Natural killer cell treated with Interleukin-12 subunit alpha and Interleukin-12 subunit beta and Interleukin-15 and Interleukin-18, amount 100 ng/mL, for 72 hours (primary cell): Measurements from ENCODE around the gene FBLN1. TPM values are rescaled to one million over a fixed set of nuclear protein-coding genes. Genes with fewer than 3 reads are reported as not detected.

Experiments
- ATAC-seq, 2 donors: fragments of 150-1000 bp; cut with Tn5 transposase in 1 of 2; sonication (Bioruptor Pico), chemical (Tn5 transposase) in 1 of 2; 2 replicates each; pipeline ENCODE4 v1.10.0; 2021
- DNase-seq: peaks from one replicate; pipeline ENCODE4 v3.0.0; 2022; ENCODE audit warnings: low spot score
- H3K27ac Mint-ChIP-seq, 2 donors: 1 replicate in 1 of 2; 2 replicates in 1 of 2; pipeline ENCODE4 v1.8.0; 2022; ENCODE audit warnings: mixed read lengths in 2 of 2, mild to moderate bottlenecking in 1 of 2, moderate library complexity in 1 of 2
- H3K27me3 Mint-ChIP-seq, 2 donors: 1 replicate in 1 of 2; 2 replicates in 1 of 2; pipeline ENCODE4 v1.8.0; 2022; ENCODE audit warnings: mixed read lengths in 2 of 2
- H3K36me3 Mint-ChIP-seq: one replicate; pipeline ENCODE4 v1.8.0; 2022; ENCODE audit warnings: mixed read lengths
- H3K4me1 Mint-ChIP-seq, 2 donors: 1 replicate in 1 of 2; 2 replicates in 1 of 2; pipeline ENCODE4 v1.8.0; 2022; ENCODE audit warnings: low read depth in 2 of 2, mixed read lengths in 2 of 2, mild to moderate bottlenecking in 1 of 2
- H3K4me3 Mint-ChIP-seq: one replicate; pipeline ENCODE4 v1.8.0; 2022; ENCODE audit warnings: mixed read lengths
- H3K9me3 Mint-ChIP-seq: 2 replicates; pipeline ENCODE4 v1.8.0; 2022; ENCODE audit warnings: mixed read lengths
- total RNA-seq, 2 donors: library from RNA; stranded (reverse); gene quantifications; one replicate each; pipeline ENCODE4 v1.2.3, GENCODE V29; 2022

Gene FBLN1
- total RNA-seq, 2 donors from 2014 or later, result not detected

- H3K4me1 Mint-ChIP-seq, result no peaks in the 10 kb centered on the region
- no peaks in the 10 kb centered on the region for H3K9me3 Mint-ChIP-seq
- no peaks in the 10 kb centered on the region for H3K36me3 Mint-ChIP-seq
- no peak for ATAC-seq
- no peak overlapping the region for H3K27ac Mint-ChIP-seq
- H3K27me3 Mint-ChIP-seq, result peaks cover 0 to 3% of the 10 kb centered on the region in 2 donors
- DNase-seq, result no peak
- H3K4me3 Mint-ChIP-seq, result no peak overlapping the region
Observed at GRCh38 chr22:45546333-45547015, 43.8 kb downstream of the FBLN1 start.

GRCh38 chr22:45547016-45547345 lies 44.3 kb downstream of the FBLN1 start:
- no peak for DNase-seq
- Mint-ChIP-seq H3K4me3 (no peak overlapping the region), H3K27ac (no peak overlapping the region), H3K27me3 (no peaks in the 10 kb centered on the region), H3K4me1 (no peaks in the 10 kb centered on the region), H3K9me3 (no peaks in the 10 kb centered on the region), H3K36me3 (no peaks in the 10 kb centered on the region)
- no peak for ATAC-seq

GRCh38 chr22:45547731-45548130 lies 45.0 kb downstream of the FBLN1 start:
- no peak overlapping the region for H3K27ac Mint-ChIP-seq
- H3K27me3 Mint-ChIP-seq, result no peaks in the 10 kb centered on the region
- no peaks in the 10 kb centered on the region for H3K9me3 Mint-ChIP-seq
- no peak for DNase-seq
- no peak for ATAC-seq
- no peaks in the 10 kb centered on the region for H3K4me1 Mint-ChIP-seq
- H3K36me3 Mint-ChIP-seq, result no peaks in the 10 kb centered on the region
- no peak overlapping the region for H3K4me3 Mint-ChIP-seq

GRCh38 chr22:45548247-45548840 lies 45.7 kb downstream of the FBLN1 start:
- Mint-ChIP-seq H3K9me3 (no peaks in the 10 kb centered on the region), H3K36me3 (no peaks in the 10 kb centered on the region), H3K4me3 (no peak overlapping the region), H3K4me1 (peaks cover 0 to 1% of the 10 kb centered on the region in 2 donors), H3K27ac (no peak overlapping the region), H3K27me3 (peaks cover 0 to 1% of the 10 kb centered on the region in 2 donors)
- ATAC-seq (no peak), DNase-seq (no peak)

- peaks cover 0 to 3% of the 10 kb centered on the region in 2 donors for H3K27me3 Mint-ChIP-seq
Observed at GRCh38 chr22:45548991-45549761, 46.5 kb downstream of the FBLN1 start.

GRCh38 chr22:45549762-45550378 lies 47.2 kb downstream of the FBLN1 start:
- no peak overlapping the region for H3K27ac Mint-ChIP-seq
- H3K4me3 Mint-ChIP-seq, result no peak overlapping the region
- H3K9me3 Mint-ChIP-seq, result no peaks in the 10 kb centered on the region
- H3K4me1 Mint-ChIP-seq, result peaks cover 0 to 2% of the 10 kb centered on the region in 2 donors
- no peak for DNase-seq
- peaks cover 0 to 5% of the 10 kb centered on the region in 2 donors for H3K27me3 Mint-ChIP-seq
- no peaks in the 10 kb centered on the region for H3K36me3 Mint-ChIP-seq
- ATAC-seq, result no peak

More at GRCh38 chr22:45548991-45549761, 46.5 kb downstream of the FBLN1 start:
- H3K4me1 Mint-ChIP-seq, result peaks cover 0 to 2% of the 10 kb centered on the region in 2 donors
- DNase-seq, result no peak
- no peaks in the 10 kb centered on the region for H3K9me3 Mint-ChIP-seq
- no peak overlapping the region for H3K4me3 Mint-ChIP-seq
- H3K27ac Mint-ChIP-seq, result no peak overlapping the region
- ATAC-seq, result no peak
- no peaks in the 10 kb centered on the region for H3K36me3 Mint-ChIP-seq

- DNase-seq, result no peak
Observed at GRCh38 chr22:45550416-45550815, 47.7 kb downstream of the FBLN1 start.

GRCh38 chr22:45550891-45551290 lies 48.2 kb downstream of the FBLN1 start:
- ATAC-seq (no peak), DNase-seq (no peak)
- H3K4me1 Mint-ChIP-seq, result peaks cover 0 to 2% of the 10 kb centered on the region in 2 donors
- peaks cover 0 to 8% of the 10 kb centered on the region in 2 donors for H3K27me3 Mint-ChIP-seq
- no peaks in the 10 kb centered on the region for H3K36me3 Mint-ChIP-seq
- H3K9me3 Mint-ChIP-seq, result no peaks in the 10 kb centered on the region
- no peak overlapping the region for H3K4me3 Mint-ChIP-seq
- H3K27ac Mint-ChIP-seq, result no peak overlapping the region

More at GRCh38 chr22:45550416-45550815, 47.7 kb downstream of the FBLN1 start:
- Mint-ChIP-seq H3K27ac (no peak overlapping the region), H3K36me3 (no peaks in the 10 kb centered on the region), H3K4me3 (no peak overlapping the region), H3K9me3 (no peaks in the 10 kb centered on the region), H3K4me1 (peaks cover 0 to 2% of the 10 kb centered on the region in 2 donors), H3K27me3 (peaks cover 0 to 6% of the 10 kb centered on the region in 2 donors)
- no peak for ATAC-seq

GRCh38 chr22:45551310-45552016 lies 48.8 kb downstream of the FBLN1 start:
- Mint-ChIP-seq H3K27ac (no peak overlapping the region), H3K4me3 (no peak overlapping the region), H3K27me3 (peaks cover 0 to 10% of the 10 kb centered on the region in 2 donors), H3K9me3 (no peaks in the 10 kb centered on the region), H3K36me3 (no peaks in the 10 kb centered on the region), H3K4me1 (peaks cover 0 to 2% of the 10 kb centered on the region in 2 donors)
- DNase-seq, result no peak
- no peak for ATAC-seq

GRCh38 chr22:45552017-45552411 lies 49.3 kb downstream of the FBLN1 start:
- H3K27ac Mint-ChIP-seq, result no peak overlapping the region

GRCh38 chr22:45552580-45553350 lies 50.1 kb downstream of the FBLN1 start:
- H3K4me1 Mint-ChIP-seq, result peaks cover 0 to 2% of the 10 kb centered on the region in 2 donors
- H3K4me3 Mint-ChIP-seq, result no peak overlapping the region
- no peaks in the 10 kb centered on the region for H3K36me3 Mint-ChIP-seq
- ATAC-seq (no peak), DNase-seq (no peak)
- H3K27ac Mint-ChIP-seq, result no peak overlapping the region
- no peaks in the 10 kb centered on the region for H3K9me3 Mint-ChIP-seq
- peaks cover 0 to 10% of the 10 kb centered on the region in 2 donors for H3K27me3 Mint-ChIP-seq

More at GRCh38 chr22:45552017-45552411, 49.3 kb downstream of the FBLN1 start:
- Mint-ChIP-seq H3K4me3 (no peak overlapping the region), H3K36me3 (no peaks in the 10 kb centered on the region), H3K4me1 (peaks cover 0 to 2% of the 10 kb centered on the region in 2 donors), H3K9me3 (no peaks in the 10 kb centered on the region), H3K27me3 (peaks cover 0 to 10% of the 10 kb centered on the region in 2 donors)
- no peak for DNase-seq
- ATAC-seq, result no peak

GRCh38 chr22:45553351-45554039 lies 50.8 kb downstream of the FBLN1 start:
- ATAC-seq (peak in 1 of 2 donors; percentile 43), DNase-seq (no peak)
- Mint-ChIP-seq H3K27ac (no peak overlapping the region), H3K36me3 (no peaks in the 10 kb centered on the region), H3K4me1 (peaks cover 0 to 2% of the 10 kb centered on the region in 2 donors), H3K4me3 (no peak overlapping the region), H3K9me3 (no peaks in the 10 kb centered on the region), H3K27me3 (peaks cover 0 to 10% of the 10 kb centered on the region in 2 donors)
